ENCODE data around the gene C1R.

DNA sequence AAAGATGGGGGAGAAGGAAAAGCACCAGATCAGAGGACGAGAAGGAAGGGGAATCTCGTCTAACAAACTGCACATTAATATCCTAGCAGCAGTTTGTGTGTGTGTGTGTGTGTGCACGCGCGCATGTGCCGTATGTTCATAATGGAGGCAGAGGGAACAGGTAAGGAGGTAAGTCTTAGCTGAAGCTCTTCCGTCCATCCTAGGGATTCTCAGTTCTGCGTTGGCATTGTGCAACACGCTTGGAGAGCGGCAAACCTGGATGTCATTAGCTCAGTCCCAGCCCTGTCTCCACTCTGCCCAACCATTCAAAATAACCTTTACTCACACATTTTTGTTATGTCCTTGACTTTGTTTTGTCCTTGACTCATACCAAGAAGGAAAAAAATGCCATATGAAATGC is 1.6 kb upstream of the C1R start:
- TF ChIP-seq, protein P1, sequence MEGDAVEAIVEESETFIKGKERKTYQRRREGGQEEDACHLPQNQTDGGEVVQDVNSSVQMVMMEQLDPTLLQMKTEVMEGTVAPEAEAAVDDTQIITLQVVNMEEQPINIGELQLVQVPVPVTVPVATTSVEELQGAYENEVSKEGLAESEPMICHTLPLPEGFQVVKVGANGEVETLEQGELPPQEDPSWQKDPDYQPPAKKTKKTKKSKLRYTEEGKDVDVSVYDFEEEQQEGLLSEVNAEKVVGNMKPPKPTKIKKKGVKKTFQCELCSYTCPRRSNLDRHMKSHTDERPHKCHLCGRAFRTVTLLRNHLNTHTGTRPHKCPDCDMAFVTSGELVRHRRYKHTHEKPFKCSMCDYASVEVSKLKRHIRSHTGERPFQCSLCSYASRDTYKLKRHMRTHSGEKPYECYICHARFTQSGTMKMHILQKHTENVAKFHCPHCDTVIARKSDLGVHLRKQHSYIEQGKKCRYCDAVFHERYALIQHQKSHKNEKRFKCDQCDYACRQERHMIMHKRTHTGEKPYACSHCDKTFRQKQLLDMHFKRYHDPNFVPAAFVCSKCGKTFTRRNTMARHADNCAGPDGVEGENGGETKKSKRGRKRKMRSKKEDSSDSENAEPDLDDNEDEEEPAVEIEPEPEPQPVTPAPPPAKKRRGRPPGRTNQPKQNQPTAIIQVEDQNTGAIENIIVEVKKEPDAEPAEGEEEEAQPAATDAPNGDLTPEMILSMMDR (IDR thresholded peaks at IDR 0.05; ENCODE audit: low read depth, low read length): no peak
- no peak for TF ChIP-seq EZH2phosphoT487 (IDR thresholded peaks at IDR 0.05; ENCODE audit: low read depth)
